GM21619 (cell line): ENCODE results near the gene TTYH3.
"Not testable (repeated sequence)": the region's sequence is repeated elsewhere in the genome, so short reads cannot be mapped to it uniquely, and the experiment has no call there.

Experiments
- ATAC-seq: cut with Tn5 transposase; IDR thresholded peaks from one replicate; pipeline ENCODE4 v1.9.1; 2021; ENCODE audit not compliant: unreplicated experiment

TTYH3 gene

GRCh38 chr7:2662273-2663120, 30.7 kb downstream of the TTYH3 start:
- no peak for ATAC-seq

GRCh38 chr7:2663121-2663886, 31.5 kb downstream of the TTYH3 start:
- ATAC-seq: no peak

GRCh38 chr7:2663960-2664359, 32.2 kb downstream of the TTYH3 start:
- ATAC-seq: no peak

- no peak for ATAC-seq
Measured at GRCh38 chr7:2665359-2665791, 33.6 kb downstream of the TTYH3 start.

- no peak for ATAC-seq
Measured at GRCh38 chr7:2666155-2666554, 34.4 kb downstream of the TTYH3 start.

GRCh38 chr7:2666588-2667250, 34.9 kb downstream of the TTYH3 start:
- no peak for ATAC-seq

GRCh38 chr7:2667843-2668242, 36.1 kb downstream of the TTYH3 start:
- no peak for ATAC-seq

GRCh38 chr7:2668401-2668800, 36.6 kb downstream of the TTYH3 start:
- no peak for ATAC-seq

- no peak for ATAC-seq
Measured at GRCh38 chr7:2670171-2670570, 38.4 kb downstream of the TTYH3 start.

GRCh38 chr7:2670720-2671391, 39.1 kb downstream of the TTYH3 start:
- ATAC-seq: peak; percentile 69

GRCh38 chr7:2673214-2673613, 41.4 kb downstream of the TTYH3 start:
- not testable (repeated sequence) for ATAC-seq

GRCh38 chr7:2673934-2674333, 42.1 kb downstream of the TTYH3 start:
- no peak for ATAC-seq

GRCh38 chr7:2675256-2675764, 43.5 kb downstream of the TTYH3 start:
- no peak for ATAC-seq

GRCh38 chr7:2676576-2676975, 44.8 kb downstream of the TTYH3 start:
- ATAC-seq: not testable (repeated sequence)

- not testable (repeated sequence) for ATAC-seq
Measured at GRCh38 chr7:2678454-2678853, 46.7 kb downstream of the TTYH3 start.

- not testable (repeated sequence) for ATAC-seq
Measured at GRCh38 chr7:2679135-2680127, 47.6 kb downstream of the TTYH3 start.

- no peak for ATAC-seq
Measured at GRCh38 chr7:2680256-2680655, 48.5 kb downstream of the TTYH3 start.

- ATAC-seq: no peak
Measured at GRCh38 chr7:2680792-2681490, 49.2 kb downstream of the TTYH3 start.
